Stomach (tissue), 9 donors: Measurements from ENCODE around the gene FRAS1. TPM values are rescaled to one million over a fixed set of nuclear protein-coding genes. Genes with fewer than 3 reads are reported as not detected.
"Not testable (repeated sequence)": the region's sequence is repeated elsewhere in the genome, so short reads cannot be mapped to it uniquely, and the experiment has no call there.

Experiments
- DNase-seq, 2 donors: peaks; one replicate each; pipeline versions ENCODE4 v3.0.0 to v3.0.0-alpha.2; 2013 to 2019
- H3K27ac ChIP-seq, 5 donors: fragments of 200-600 bp in 4 of 5; sonication (generic) in 4 of 5; one replicate each; pipeline ENCODE4 v1.5.1; 2013 to 2019; ENCODE audit warnings: mild to moderate bottlenecking in 1 of 5, moderate library complexity in 1 of 5
- H3K27me3 ChIP-seq, 3 donors: fragments of 200-600 bp; sonication (generic); one replicate each; pipeline ENCODE4 v1.5.1; 2017 to 2019; ENCODE audit warnings: mixed run types in 1 of 3
- H3K36me3 ChIP-seq, 4 donors: fragments of 200-600 bp; sonication (generic); 1 replicate in 3 of 4; 2 replicates in 1 of 4; pipeline ENCODE4 v1.5.1; 2016 to 2019
- H3K4me1 ChIP-seq, 4 donors: fragments of 200-600 bp; sonication (generic); one replicate each; pipeline ENCODE4 v1.5.1; 2016 to 2019
- H3K4me3 ChIP-seq, 4 donors: fragments of 200-600 bp; sonication (generic) in 3 of 4; one replicate each; pipeline ENCODE4 v1.5.1; 2016 to 2019; ENCODE audit warnings: mild to moderate bottlenecking in 1 of 4
- H3K9me3 ChIP-seq, 4 donors: fragments of 200-600 bp; sonication (generic); one replicate each; pipeline ENCODE4 v1.5.1; 2016 to 2019
- EP300 ChIP-seq: sonication (generic); formaldehyde crosslinking; IDR thresholded peaks from one replicate; pipeline ENCODE4 v1.6.1; 2017; ENCODE audit warnings: antibody characterized with exemption
- POLR2A ChIP-seq, 4 donors: fragments of 450-650 bp; IDR thresholded peaks; one replicate each; pipeline ENCODE4 v1.6.1; 2016; ENCODE audit warnings: antibody characterized with exemption in 4 of 4, control low read depth in 2 of 4, mild to moderate bottlenecking in 1 of 4, moderate library complexity in 1 of 4
- POLR2AphosphoS5 ChIP-seq, 3 donors: sonication (generic); formaldehyde crosslinking; IDR thresholded peaks; one replicate each; pipeline ENCODE4 v1.6.1; 2016; ENCODE audit warnings: antibody characterized with exemption in 3 of 3
- WGBS, 5 donors: extraction: QIAGEN DNeasy Blood & Tissue Kit in 3 of 5; methylation state at CpG; one replicate each; pipeline versions ENCODE4 v1.1.5 to v1.1.7; 2013 to 2018; 5-methylcytosine and 5-hydroxymethylcytosine counted together
- intact Hi-C: fragments of 100-400 bp; cut with DNase I; formaldehyde crosslinking; loops from one replicate; pipeline ENCODE4 v1.15.1; 2023; ENCODE audit warnings: low total_unique reads
- polyA plus RNA-seq, 3 donors: library from polyadenylated mRNA; stranded (reverse); fragments of 200-250 nt; gene quantifications; one replicate each; pipeline ENCODE4 v1.2.3, GENCODE V29; 2013
- total RNA-seq, 5 donors: library from RNA; depleted of rRNA; stranded (reverse); fragments of >200 nt; gene quantifications; one replicate each; pipeline versions ENCODE4 v1.1.0 to v1.2.3, GENCODE V29; 2014 to 2016
- TF ChIP-seq, protein P1 (sequence below), 7 experiments: fragments of 450-650 bp in 4 of 7; fragments of 200-600 bp in 3 of 7; sonication (generic) in 3 of 7; IDR thresholded peaks; one replicate each; pipeline ENCODE4 v1.5.1; 2016 to 2019; ENCODE audit warnings: antibody characterized with exemption in 7 of 7, control low read depth in 2 of 7, mild to moderate bottlenecking in 1 of 7
- donor health status: healthy with polysubstance abuse.
- donor health status: Bipolar disorder and iron deficiency.
- donor health status: healthy.

FRAS1 gene
- total and polyA plus RNA-seq, 8 donors = under 0.01 to 12.7 (median 2.0) TPM

GRCh38 chr4:78459327-78459726 lies 402.2 kb downstream of the FRAS1 start:
- no peaks in the 10 kb centered on the region for H3K9me3 ChIP-seq
- no peak overlapping the region for H3K4me3 ChIP-seq
- DNase-seq = no peak
- intact Hi-C loops = no loop called here
- no peaks in the 10 kb centered on the region for H3K4me1 ChIP-seq
- no peak overlapping the region for H3K27ac ChIP-seq
- TF ChIP-seq, protein P1, sequence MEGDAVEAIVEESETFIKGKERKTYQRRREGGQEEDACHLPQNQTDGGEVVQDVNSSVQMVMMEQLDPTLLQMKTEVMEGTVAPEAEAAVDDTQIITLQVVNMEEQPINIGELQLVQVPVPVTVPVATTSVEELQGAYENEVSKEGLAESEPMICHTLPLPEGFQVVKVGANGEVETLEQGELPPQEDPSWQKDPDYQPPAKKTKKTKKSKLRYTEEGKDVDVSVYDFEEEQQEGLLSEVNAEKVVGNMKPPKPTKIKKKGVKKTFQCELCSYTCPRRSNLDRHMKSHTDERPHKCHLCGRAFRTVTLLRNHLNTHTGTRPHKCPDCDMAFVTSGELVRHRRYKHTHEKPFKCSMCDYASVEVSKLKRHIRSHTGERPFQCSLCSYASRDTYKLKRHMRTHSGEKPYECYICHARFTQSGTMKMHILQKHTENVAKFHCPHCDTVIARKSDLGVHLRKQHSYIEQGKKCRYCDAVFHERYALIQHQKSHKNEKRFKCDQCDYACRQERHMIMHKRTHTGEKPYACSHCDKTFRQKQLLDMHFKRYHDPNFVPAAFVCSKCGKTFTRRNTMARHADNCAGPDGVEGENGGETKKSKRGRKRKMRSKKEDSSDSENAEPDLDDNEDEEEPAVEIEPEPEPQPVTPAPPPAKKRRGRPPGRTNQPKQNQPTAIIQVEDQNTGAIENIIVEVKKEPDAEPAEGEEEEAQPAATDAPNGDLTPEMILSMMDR (IDR thresholded peaks at IDR 0.05) = no peak
- no peak for TF ChIP-seq POLR2AphosphoS5 (IDR thresholded peaks at IDR 0.05)
- no peak for TF ChIP-seq POLR2A (IDR thresholded peaks at IDR 0.05)
- no peak for TF ChIP-seq EP300
- no peaks in the 10 kb centered on the region for H3K27me3 ChIP-seq
- H3K36me3 ChIP-seq = no peaks in the 10 kb centered on the region

DNA sequence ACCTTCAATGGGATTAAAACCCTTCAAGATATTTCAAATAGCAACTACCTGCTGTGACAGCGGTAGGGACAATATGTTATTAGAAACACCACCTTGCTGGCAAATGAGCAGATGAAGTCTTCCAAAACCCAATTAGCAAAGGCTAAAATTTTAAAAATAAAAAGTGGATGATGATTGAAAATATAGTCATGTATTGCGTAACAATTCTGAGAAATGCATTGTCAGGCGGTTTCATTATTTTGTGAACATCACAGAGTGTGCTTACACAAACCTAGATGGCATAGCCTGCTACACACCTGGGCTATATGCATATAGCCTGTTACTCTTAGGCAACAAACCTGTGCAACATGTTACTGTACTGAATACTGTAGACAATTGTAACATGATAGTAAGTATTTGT lies 403.2 kb downstream of the FRAS1 start:
- Histone ChIP-seq H3K27ac (no peak overlapping the region), H3K9me3 (no peaks in the 10 kb centered on the region), H3K4me1 (no peaks in the 10 kb centered on the region), H3K36me3 (no peaks in the 10 kb centered on the region), H3K27me3 (no peaks in the 10 kb centered on the region), H3K4me3 (no peak overlapping the region)
- intact Hi-C loops = no loop called here
- TF ChIP-seq, protein P1 (IDR thresholded peaks at IDR 0.05) = no peak
- TF ChIP-seq EP300 (no peak), POLR2AphosphoS5 (IDR thresholded peaks at IDR 0.05) (no peak), POLR2A (IDR thresholded peaks at IDR 0.05) (no peak)
- WGBS, 5 donors = 95 to 99% (median 97%) methylated on average over 3 of the region's 3 CpGs
- DNase-seq = no peak

- no peaks in the 10 kb centered on the region for H3K4me1 ChIP-seq
- no peaks in the 10 kb centered on the region for H3K36me3 ChIP-seq
- H3K9me3 ChIP-seq = no peaks in the 10 kb centered on the region
- 75 to 87% (median 79%) methylated on average over 7 of the region's 7 CpGs for WGBS, 5 donors
- no peaks in the 10 kb centered on the region for H3K27me3 ChIP-seq
- no peak overlapping the region for H3K4me3 ChIP-seq
- no peak overlapping the region for H3K27ac ChIP-seq
- intact Hi-C loops = no loop called here
- no peak for DNase-seq
- TF ChIP-seq, protein P1 (IDR thresholded peaks at IDR 0.05) = no peak
Observed at GRCh38 chr4:78464265-78464664, 407.1 kb downstream of the FRAS1 start.

- H3K27ac ChIP-seq, H3K36me3 ChIP-seq, H3K27me3 ChIP-seq, H3K4me1 ChIP-seq, DNase-seq, H3K9me3 ChIP-seq, H3K4me3 ChIP-seq, intact Hi-C loops: not testable (repeated sequence)
- WGBS, 5 donors = 0 to 96% (median 66%) methylated on average over 1 of the region's 1 CpG
Observed at GRCh38 chr4:78467223-78467622, 410.1 kb downstream of the FRAS1 start.

DNA sequence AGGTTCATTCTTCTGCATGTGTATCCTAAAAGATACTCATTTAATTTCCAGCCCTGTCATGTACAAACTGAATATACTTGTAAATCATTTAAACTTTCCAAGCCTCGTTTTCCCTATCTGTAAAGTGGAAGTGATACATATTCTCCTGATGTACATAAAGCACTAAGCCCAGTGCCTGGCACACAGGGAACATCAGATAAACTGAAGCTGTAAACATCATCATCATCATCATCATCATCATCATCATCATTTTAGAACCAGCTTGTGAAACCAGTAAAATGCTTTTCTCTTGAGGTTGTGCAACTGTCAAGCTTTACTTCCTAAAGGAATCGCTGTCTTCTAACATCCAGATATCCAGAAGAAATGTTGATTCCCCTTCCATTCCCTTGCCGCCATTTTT lies 411.1 kb downstream of the FRAS1 start:
- no peak for TF ChIP-seq POLR2AphosphoS5 (IDR thresholded peaks at IDR 0.05)
- TF ChIP-seq, protein P1 (IDR thresholded peaks at IDR 0.05) = no peak
- TF ChIP-seq EP300 = no peak
- TF ChIP-seq POLR2A (IDR thresholded peaks at IDR 0.05) = no peak
- Histone ChIP-seq H3K36me3 (no peaks in the 10 kb centered on the region), H3K27ac (no peak overlapping the region), H3K4me3 (no peak overlapping the region), H3K27me3 (no peaks in the 10 kb centered on the region), H3K4me1 (no peaks in the 10 kb centered on the region), H3K9me3 (no peaks in the 10 kb centered on the region)
- DNase-seq = no peak
- intact Hi-C loops = no loop called here
- WGBS, 5 donors = 65 to 91% (median 76%) methylated on average over 3 of the region's 3 CpGs
